ENCODE results near the gene RCCD1. TPM values are rescaled to one million over a fixed set of nuclear protein-coding genes. Genes with fewer than 3 reads are reported as not detected.

The RCCD1 gene
- total RNA-seq, 1 experiment from 2014 or later: 51.5 TPM

DNA sequence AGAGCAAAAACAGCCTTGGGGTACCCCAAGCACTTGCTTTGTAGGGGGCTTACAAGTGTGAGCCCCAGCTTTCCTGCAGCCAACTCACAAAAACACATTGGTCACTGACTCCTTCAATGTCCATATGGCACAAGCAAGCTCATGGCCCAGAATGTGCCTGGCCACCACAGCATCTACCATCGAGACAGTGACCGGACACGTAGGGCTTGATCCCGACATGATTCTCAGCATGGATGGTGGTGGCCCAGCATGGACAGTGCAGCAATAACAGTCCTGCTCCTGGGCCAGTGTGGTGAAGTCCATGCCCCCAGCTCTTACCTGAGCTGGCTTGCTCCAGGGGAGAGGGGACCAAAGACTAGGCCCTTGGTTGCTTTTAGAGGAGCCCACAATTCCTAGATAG is 13.6 kb upstream of the RCCD1 start:
- Histone ChIP-seq H3K4me1 (replicated peaks; ENCODE audit: insufficient read depth) (peaks cover 2% of the 10 kb centered on the region; the same call in 1 of the 2 replicates), H3K9me3 (ENCODE audit: insufficient read depth, low read depth) (no peaks in the 10 kb centered on the region), H3K79me2 (ENCODE audit: low read depth) (peaks cover 4% of the 10 kb centered on the region; the same call in 1 of the 2 replicates), H3K27me3 (ENCODE audit: insufficient read depth, low read depth) (no peaks in the 10 kb centered on the region), H3K4me2 (no peak overlapping the region), H3K36me3 (ENCODE audit: low read depth) (peaks cover 9% of the 10 kb centered on the region; the same call in 1 of the 2 replicates), H3F3A (ENCODE audit: insufficient read depth, low read depth) (peaks cover 2% of the 10 kb centered on the region; the same call in 1 of the 2 replicates), H3K9me2 (ENCODE audit: insufficient read depth) (no peaks in the 10 kb centered on the region), H4K20me1 (ENCODE audit: insufficient read depth) (no peaks in the 10 kb centered on the region), H3K27ac (no peak overlapping the region), H2AFZ (no peak overlapping the region), H3K4me3 (no peak overlapping the region)
- no TSS peak for BruUV-seq (replicated peaks)
- DNase-seq: no peak
- no peak for TF ChIP-seq EZH2 (IDR thresholded peaks at IDR 0.05; ENCODE audit: low read depth)
- TF ChIP-seq, protein P1, sequence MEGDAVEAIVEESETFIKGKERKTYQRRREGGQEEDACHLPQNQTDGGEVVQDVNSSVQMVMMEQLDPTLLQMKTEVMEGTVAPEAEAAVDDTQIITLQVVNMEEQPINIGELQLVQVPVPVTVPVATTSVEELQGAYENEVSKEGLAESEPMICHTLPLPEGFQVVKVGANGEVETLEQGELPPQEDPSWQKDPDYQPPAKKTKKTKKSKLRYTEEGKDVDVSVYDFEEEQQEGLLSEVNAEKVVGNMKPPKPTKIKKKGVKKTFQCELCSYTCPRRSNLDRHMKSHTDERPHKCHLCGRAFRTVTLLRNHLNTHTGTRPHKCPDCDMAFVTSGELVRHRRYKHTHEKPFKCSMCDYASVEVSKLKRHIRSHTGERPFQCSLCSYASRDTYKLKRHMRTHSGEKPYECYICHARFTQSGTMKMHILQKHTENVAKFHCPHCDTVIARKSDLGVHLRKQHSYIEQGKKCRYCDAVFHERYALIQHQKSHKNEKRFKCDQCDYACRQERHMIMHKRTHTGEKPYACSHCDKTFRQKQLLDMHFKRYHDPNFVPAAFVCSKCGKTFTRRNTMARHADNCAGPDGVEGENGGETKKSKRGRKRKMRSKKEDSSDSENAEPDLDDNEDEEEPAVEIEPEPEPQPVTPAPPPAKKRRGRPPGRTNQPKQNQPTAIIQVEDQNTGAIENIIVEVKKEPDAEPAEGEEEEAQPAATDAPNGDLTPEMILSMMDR (conservative IDR thresholded peaks at IDR 0.05): no peak
- ChIA-PET POLR2A (ENCODE audit: unreplicated experiment) (no interaction called here), CTCF (no interaction called here)
- intact Hi-C loops (cut with micrococcal nuclease; ENCODE audit: unreplicated experiment): no loop called here

DNA sequence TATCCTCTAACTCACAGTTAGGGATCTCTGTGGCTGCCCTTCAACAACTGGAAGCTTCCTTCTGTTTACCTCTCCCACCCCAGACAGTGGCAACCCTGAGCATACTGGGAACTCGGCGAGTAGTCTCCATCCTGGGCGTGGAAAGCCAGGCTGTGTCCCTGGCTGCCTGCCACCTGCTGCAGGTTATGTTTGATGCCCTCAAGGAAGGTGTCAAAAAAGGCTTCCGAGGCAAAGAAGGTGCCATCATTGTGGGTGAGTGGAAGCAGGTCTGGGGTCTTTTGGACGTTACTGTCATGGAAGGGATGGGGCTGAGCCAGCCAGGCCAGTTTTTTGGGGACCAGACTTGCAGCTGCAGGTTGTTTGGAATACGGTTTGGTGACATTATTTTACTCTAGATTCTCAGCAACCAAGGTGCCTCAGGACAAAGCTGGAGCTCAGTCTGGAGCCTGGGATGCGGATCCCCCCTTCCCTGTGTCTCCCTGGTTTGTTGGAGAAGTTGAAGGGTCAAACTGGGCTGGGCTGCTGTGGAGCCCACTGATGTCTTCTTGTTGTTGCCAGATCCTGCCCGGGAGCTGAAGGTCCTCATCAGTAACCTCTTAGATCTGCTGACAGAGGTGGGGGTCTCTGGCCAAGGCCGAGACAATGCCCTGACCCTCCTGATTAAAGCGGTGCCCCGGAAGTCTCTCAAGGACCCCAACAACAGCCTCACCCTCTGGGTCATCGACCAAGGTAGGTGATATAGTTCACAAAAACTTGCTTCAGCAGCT is 12.1 kb upstream of the RCCD1 start:
- Histone ChIP-seq H2AFZ (no peak overlapping the region), H3K27me3 (ENCODE audit: insufficient read depth, low read depth) (no peaks in the 10 kb centered on the region), H3K36me3 (ENCODE audit: low read depth) (peaks cover 9% of the 10 kb centered on the region; the same call in 1 of the 2 replicates), H3K4me3 (no peak overlapping the region), H3K4me2 (no peak overlapping the region), H3K4me1 (replicated peaks; ENCODE audit: insufficient read depth) (no peaks in the 10 kb centered on the region), H3K9me3 (ENCODE audit: insufficient read depth, low read depth) (no peaks in the 10 kb centered on the region), H3K9me2 (ENCODE audit: insufficient read depth) (no peaks in the 10 kb centered on the region), H3F3A (ENCODE audit: insufficient read depth, low read depth) (no peaks in the 10 kb centered on the region), H3K27ac (no peak overlapping the region), H4K20me1 (ENCODE audit: insufficient read depth) (no peaks in the 10 kb centered on the region), H3K79me2 (ENCODE audit: low read depth) (no peaks in the 10 kb centered on the region)
- BruUV-seq (replicated peaks): no TSS peak
- CTCF ChIA-PET: interaction anchor here (1.0 kb wide), 1 partner anchor 8 kb away, joined by 12 read pairs; the partner anchor contains the start of gene UNC45A
- intact Hi-C loops (cut with micrococcal nuclease; ENCODE audit: unreplicated experiment): no loop called here
- no peak for DNase-seq
- POLR2A ChIA-PET (ENCODE audit: unreplicated experiment): no interaction called here
- TF ChIP-seq, protein P1 (conservative IDR thresholded peaks at IDR 0.05): no peak
- TF ChIP-seq EZH2 (IDR thresholded peaks at IDR 0.05; ENCODE audit: low read depth): no peak

DNA sequence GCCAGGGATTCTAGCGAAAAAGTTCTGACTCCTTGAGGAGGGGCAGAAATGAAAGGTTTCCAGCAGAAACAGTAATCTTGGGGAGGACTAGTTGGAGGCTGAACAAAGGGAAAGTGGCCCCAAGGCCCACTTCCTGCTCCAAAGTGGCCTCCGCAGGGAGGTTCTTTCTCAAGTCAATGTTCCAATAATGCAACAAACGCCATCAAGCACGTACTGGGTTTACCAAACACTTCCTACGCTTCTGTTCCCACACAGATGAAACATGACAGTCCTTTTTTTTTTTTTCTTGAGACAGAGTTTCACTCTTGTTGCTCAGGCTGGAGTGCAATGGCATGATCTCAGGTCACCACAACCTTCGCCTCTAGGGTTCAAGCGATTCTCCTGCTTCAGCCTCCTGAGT is 9.6 kb upstream of the RCCD1 start:
- no TSS peak for BruUV-seq (replicated peaks)
- intact Hi-C loops (cut with micrococcal nuclease; ENCODE audit: unreplicated experiment): no loop called here
- no peaks in the 10 kb centered on the region for H3K27me3 ChIP-seq (ENCODE audit: insufficient read depth, low read depth)
- H3K79me2 ChIP-seq (ENCODE audit: low read depth): no peaks in the 10 kb centered on the region
- no peaks in the 10 kb centered on the region for H3K9me3 ChIP-seq (ENCODE audit: insufficient read depth, low read depth)
- no peak overlapping the region for H3K27ac ChIP-seq
- ChIA-PET CTCF (no interaction called here), POLR2A (ENCODE audit: unreplicated experiment) (no interaction called here)
- H3K4me3 ChIP-seq: no peak overlapping the region
- H3K4me2 ChIP-seq: no peak overlapping the region
- H3F3A ChIP-seq (ENCODE audit: insufficient read depth, low read depth): no peaks in the 10 kb centered on the region
- DNase-seq: no peak
- peaks cover 9% of the 10 kb centered on the region for H3K36me3 ChIP-seq (ENCODE audit: low read depth)
- TF ChIP-seq, protein P1 (conservative IDR thresholded peaks at IDR 0.05): no peak
- TF ChIP-seq EZH2 (IDR thresholded peaks at IDR 0.05; ENCODE audit: low read depth): no peak
- H2AFZ ChIP-seq: no peak overlapping the region
- H3K4me1 ChIP-seq (replicated peaks; ENCODE audit: insufficient read depth): peaks cover 6% of the 10 kb centered on the region; the same call in 1 of the 2 replicates
- H4K20me1 ChIP-seq (ENCODE audit: insufficient read depth): no peaks in the 10 kb centered on the region
- H3K9me2 ChIP-seq (ENCODE audit: insufficient read depth): no peaks in the 10 kb centered on the region

Measured in PC-9 (cell line).